HT-29 (cell line): Measurements from ENCODE around the gene ACSBG1. TPM values are rescaled to one million over a fixed set of nuclear protein-coding genes. Genes with fewer than 3 reads are reported as not detected.

ENCODE experiments used
- DNase-seq: peaks from one replicate; pipeline ENCODE4 v3.0.0-alpha.2; 2015; ENCODE audit warnings: low spot score
- total RNA-seq: library from RNA; depleted of rRNA; stranded (reverse); fragments of >200 nt; shearing (Covaris generic); gene quantifications from 2 replicates; pipeline ENCODE4 v1.2.3, GENCODE V29; 2014

ACSBG1 gene
- total RNA-seq, 1 experiment from 2014 or later: 1.4 TPM

DNA sequence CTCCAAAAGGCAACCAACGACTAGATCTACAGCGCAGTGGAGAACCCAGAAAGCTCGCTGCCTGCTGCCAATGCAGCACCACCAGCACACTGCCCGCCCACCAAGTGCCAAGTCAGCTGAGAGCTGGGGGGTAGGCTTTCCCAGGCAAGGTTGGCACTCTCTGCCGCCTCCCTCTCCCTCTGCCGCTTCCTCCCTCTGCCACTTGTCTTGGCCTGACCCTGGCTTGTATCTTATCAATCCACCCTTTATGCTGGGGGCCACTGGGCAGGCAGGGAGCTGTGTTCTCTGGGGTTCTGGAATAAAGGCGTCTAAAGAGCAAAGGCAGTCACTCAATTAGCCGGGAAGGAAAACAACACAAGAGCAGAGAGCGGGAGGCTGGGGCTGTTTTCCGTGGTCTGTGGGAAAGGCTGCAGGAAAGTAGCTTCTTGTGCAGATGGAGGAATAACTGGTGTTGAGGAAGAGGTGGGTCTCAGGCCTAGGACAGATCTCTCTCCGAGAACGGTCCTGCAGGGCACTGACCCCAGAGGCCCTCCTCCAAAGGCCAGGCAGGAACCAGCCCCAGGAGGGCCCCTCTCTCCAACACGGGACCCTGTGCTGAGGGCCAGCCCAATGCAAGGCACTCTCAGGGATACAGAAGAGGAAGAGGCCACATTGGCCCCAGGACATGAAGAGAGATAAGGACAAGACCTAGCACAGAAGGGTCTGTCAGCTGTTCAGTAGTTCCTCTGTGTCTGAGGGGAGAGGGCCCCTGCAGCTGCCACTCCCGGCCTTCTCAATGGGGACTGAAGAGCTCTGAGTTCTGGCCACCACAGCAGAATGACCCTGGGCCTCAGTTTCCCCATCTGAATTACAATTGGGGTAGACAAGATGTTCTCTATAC lies 30.8 kb downstream of the ACSBG1 start:
- DNase-seq: no peak

DNA sequence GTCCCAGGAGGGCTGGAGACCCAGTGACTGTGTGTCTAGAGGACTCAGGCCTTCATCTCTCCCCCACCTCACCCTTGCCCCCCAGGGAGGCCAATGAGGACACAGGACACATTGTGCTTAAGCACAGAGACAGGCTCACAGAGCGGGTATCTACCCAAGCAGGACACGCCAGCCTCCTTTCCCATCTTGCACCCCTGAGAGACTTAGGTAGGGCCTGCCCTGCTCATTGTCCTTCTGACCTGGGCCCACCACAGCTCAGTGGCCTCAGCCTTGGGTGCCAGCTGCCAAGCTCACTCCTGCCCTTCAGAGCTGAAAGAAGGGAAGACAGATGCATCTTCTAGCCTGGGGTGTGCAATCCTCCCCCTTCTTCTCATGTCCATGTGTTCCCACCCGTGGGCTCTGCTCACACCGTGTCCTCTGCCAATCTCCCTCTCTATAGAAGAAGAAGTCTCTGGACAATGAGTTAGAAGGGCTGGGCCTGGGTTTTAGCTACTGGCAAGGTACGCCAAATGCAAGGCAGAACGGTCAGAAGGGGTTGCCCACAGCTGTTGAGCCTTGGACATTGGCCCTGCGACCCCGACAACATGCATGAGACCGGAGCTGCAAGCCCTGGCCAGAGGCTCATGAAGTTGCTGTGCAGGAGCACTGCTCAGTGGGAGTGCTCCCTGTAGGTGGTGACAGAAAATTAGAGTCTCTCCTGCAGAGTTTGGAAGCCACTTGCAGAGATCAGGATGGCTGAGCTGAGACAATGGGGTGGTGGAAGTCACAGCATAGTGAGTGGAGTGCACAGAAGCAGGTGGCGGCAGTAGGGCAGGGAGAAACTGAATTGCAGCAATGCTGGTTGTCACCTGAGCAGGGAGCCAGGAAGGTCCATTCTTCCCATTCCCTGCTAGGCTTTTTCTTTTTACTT lies 32.8 kb downstream of the ACSBG1 start:
- no peak for DNase-seq

DNA sequence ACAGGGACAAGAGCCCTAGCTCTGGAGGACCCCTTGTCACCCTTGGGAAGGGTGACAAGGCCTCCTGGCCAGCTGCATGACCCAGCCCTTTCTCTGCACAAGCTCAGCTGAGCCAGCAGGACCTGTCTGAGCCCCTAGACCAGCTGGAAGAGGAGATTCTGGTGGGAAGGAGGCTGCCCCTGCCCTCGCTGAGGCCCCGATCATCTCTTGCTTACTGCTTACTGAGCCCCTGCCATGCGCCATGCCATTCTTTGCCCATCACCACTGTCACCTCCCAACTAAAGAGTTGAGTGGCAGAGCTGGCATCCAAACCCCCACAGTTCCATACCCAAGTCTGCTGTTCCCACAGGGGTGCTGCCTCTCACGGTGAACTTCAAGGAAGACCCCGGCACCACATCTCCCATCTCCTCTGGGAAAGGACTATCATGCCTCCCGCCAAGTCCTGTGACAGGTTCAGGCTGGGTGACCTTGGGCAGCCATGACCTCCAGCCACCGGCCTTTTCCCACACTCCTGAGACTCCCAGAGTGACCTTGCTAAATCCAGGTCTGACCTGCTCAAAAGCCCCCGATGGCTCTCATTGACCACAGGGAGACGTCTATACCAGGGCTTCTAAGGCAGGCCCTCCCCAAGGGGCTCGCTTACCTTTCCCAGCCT lies 34.0 kb downstream of the ACSBG1 start:
- DNase-seq: no peak

DNA sequence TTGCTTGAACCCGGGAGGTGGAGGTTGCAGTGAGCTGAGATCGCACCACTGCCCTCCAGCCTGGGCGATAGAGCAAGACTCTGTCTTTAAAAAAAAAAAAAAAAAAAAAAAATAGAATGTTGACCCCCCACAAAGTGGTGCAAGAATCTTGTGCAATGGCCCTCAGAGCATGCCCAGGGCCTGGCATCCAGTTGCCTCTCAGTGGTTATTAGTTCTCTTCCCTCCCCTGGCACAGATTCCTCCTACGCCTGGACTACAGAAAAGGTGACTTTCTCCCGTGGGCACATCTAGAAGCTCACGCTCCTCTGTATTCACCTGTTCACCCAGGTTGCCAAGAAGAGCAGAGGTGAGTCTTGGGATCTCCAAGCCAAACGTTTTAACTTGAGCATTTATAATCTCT lies 36.7 kb downstream of the ACSBG1 start:
- DNase-seq: no peak

DNA sequence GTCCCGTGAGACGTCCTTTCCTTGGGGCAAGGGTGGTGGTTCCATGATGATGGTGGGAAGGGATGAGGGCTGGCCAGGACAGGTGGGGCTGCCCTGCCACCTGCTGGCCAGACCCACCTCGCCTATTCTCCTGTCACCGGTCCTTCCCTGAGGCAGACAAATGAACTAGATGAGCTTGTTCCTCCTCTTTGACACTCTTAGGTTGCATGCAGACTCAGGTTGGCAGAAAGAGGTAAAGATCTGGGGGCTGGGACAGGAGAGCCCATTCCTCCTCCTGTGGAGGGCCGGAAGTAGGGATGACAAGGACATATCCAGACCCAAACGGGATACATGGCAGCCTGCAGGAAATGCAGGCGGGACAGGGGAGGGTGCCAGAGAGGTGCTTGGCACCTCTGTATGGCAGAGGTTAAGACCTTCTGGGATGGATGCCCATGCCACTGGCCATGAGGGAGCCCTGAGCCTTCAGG lies 38.6 kb downstream of the ACSBG1 start:
- peak; percentile 78 for DNase-seq

DNA sequence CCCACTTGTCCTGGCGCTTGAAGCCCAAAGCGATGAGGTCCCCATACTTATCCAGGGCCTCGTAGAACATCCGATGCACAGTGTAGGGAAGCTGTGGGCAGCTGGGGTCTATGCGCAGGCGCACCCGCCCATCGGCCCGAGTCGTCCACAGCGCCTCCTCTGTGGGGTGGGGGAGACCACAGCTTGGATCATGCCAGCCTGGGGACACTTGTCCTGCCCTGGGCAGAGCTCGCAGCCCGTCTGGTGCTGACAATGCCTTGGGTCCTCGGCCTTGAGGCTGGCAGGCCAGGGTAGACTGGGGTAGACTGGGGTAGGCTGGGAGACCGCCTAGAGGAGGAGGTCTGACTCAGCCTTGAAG lies 39.8 kb downstream of the ACSBG1 start:
- DNase-seq: no peak

DNA sequence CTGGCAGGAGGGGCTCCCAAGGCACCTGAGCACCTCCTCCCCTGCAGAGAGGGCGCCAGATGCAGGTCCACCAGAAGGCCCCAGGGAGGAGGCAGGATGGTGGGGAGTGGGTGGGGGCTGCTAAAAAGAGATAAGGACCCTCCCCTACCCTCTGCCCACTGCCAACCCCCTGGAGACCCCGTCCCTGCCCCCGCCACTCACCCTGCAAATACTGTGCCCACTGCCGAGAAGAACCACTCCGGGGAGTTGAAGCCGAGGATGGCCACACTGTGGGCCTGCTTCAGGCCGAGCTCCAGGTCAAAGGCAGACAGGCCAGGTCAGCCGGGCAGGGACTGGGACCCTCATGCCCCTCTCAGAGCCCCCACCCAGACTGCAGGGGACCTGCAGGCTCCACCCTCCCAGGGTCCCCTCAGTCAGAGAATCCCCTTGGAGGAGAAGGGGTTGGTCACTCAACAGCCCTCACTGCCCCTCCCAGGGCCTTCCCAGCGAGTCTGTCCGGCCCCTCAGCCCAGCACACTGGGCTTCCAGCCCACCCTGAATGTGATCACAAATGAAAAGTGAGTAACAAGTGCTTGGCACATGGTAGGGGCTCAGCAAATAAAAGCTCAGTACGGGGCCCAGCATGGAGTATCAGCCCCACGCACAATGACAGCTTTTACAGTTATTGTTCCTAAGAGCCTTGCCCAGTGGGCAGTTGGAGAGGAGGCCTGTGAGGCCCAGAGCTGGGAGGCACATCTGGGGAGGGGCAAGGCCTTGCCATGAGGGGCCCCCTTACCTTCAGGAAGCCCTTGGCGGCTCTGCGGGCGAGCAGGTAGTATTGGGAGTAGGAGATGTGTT lies 40.4 kb downstream of the ACSBG1 start:
- no peak for DNase-seq

DNA sequence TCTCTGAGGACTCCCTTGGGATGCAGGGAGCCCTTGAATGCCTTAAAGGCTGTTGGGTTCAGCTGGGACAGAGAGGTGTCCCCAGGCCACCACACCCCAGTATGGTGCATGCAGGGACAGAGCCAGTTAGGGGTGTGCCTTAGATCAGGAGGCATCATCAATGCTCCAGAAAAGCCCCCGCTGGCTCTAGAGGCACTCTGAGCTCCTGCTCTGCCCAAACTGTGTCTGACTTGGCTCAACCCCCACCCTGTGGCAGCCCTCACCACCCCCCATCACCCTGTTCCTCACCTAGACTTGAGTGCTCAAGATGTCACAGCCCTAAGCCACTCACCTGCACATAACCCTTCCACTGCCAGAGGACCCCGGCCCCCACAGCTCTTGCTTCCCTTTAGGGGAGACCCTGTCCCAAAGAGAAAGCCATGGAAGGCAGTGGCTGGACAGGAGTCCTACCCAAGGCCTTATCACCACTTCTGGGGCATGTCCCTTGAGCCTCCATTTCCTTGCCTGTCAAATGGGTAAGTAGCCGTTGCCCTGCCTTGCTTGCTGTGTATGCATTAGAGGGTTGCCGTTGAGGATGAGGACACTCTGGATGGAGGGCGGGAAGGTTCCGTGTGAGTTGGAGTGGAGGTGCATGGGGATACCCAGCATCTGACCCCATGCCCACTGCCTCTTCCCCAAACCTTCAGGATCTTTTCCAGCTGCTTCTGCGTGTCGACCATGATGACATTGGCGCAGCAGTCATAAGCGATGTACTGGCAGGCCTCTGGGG lies 41.4 kb downstream of the ACSBG1 start:
- DNase-seq: no peak

DNA sequence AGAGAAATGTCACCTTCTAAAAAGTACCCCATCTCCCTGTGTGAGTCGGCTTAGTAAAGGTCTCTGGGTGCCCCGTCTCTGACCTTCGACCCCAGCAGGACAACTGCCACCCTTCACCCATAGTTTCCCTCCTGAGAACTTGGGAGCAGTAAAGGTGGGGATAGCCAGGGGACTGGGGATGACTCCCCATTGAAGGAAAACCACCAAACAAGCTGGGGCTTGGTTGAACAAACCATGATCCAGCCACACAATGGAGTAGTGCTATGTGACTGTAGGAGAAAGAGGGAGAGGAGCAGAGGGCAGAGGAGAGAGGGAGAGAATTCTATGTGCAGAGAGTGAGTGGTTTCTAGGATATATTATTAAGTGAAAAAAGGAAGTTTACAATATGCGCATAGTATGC lies 51.5 kb downstream of the ACSBG1 start:
- DNase-seq: no peak

DNA sequence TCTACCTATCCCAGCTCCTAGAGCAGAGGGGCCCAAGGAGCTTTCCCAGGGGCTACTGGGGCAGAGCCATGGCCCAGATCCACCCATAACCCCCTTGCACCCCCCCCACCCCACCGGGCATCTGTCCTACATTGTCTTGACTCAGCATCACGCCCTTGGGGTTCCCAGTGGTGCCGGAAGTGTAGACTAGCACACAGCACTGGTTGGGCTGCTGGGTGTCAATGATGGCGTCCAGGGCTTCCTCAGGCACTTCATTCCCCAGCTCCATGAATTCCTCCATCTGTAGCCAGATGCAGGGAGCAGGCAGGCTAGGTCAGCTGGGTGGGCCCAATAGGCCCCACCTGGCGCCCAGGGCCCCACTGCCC lies 52.0 kb downstream of the ACSBG1 start:
- no peak for DNase-seq

DNA sequence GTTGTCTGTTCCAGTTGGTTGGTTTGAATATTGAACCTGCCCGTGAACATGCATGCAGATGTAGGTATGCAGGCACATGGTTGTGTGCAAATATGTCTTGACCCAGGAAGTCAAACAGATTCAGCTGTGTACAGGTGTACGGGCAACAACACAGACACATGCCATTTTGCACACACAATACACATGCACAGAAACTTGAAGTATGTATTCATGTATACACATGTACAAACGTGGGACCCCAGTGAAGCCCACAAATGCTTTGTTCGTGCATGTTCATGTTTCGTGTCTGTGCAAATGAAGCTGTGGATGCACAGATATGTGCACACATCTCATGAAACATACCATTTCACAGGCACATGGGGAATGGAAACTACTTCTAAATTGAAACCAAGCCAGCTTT lies 54.5 kb downstream of the ACSBG1 start:
- DNase-seq: no peak

DNA sequence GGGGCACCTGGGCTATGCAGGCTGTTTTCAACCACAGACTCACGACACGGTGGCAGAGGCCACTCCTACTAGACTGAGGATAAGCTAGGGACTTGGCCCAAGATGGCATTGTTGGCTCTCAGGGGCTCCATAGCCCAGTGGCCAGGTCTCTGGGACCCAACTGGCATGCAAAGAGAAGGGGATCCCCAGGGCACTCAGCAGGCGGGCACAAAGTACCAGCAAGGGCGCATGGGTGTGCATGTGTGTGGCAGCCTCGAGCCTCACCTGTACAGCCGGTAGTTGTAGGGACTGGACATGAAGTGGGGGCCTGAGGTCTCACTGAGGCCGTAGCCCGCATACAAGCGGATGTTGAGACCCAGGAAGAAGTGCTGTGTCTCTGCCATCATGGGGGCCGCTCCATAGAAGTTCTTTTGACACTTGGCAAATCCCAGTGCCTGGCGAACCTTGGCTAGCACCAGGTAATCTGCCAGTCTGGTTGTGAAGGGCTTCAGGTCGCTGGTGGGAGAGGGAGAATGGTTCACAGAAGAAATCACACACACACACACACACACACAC lies 55.0 kb downstream of the ACSBG1 start:
- DNase-seq: no peak

DNA sequence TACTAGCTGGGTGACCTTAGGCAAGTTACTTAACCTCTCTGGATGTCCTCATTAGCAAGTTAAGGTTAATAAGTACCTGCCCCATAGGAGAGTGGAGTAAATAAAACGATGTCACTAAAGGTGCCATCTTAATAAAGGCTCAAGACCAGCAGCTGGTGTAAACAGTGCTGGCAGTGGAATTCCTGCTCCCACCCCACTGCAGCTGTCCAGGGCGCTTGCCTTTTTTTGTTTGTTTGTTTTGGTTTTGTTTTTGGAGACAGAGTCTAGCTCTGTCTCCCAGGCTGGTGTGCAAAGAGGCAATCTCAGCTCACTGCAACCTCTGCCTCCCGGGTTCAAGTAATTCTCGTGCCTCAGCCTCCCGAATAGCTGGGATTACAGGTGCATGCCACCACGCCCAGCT lies 56.3 kb downstream of the ACSBG1 start:
- DNase-seq: no peak

DNA sequence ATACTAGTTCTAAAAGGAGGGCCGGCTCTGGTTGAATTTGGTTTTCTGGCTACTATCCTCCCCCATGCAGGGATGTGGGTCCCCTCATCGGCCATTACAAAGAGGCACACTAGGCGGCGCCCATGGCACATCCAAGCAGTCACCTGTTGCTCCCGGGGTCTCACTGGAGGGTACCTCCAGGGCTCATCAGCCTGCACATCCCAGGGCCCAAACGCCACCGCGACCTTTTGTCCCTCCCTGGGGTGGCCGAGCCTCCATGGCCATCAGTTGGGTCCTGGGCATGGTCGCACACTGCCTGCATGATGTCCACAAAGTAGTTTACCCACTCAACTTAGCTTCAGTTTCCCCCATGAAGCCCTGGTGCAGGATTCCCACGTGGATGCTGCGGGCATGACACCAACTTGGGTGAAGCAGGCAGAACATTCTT lies 56.9 kb downstream of the ACSBG1 start:
- DNase-seq: peak; percentile 73

DNA sequence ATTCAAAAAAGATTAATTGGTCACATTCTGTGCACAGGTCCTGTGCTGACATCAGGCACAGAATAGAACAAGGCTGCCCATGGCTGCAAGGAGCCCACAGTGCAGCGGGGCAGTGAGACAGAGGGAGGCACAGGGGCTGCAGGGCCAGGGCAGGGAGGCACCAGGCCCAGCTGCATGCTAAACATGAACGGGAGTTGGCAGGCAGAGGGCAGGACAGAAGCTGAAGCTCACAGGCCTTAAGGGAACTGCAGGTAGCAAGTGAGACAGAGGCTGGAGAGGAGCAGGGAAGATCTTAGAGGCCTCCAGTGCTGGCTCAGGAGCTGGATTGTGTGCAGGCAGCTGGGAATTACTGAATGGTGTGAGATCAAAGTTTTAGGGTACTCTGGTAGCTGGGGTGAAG lies 59.0 kb downstream of the ACSBG1 start:
- DNase-seq: no peak

DNA sequence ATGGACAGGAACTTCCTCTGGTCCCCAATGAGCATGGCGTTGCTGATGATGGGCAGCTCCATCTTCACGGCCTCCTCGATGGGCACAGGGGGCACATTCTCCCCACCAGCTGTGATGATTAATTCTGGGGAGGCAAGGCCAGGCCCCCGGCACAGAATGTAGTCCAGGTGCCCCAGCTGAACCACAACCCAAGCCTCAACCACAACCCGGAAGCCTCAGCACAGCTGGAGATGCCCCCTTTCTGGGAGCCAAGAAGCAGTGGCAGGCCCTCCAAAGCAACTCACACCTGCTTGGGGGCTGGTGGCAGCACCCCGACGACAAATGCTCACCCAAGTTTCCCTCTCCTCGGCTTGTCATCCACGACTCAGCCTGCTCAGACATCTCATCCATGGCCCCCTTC lies 60.0 kb downstream of the ACSBG1 start:
- DNase-seq: no peak

DNA sequence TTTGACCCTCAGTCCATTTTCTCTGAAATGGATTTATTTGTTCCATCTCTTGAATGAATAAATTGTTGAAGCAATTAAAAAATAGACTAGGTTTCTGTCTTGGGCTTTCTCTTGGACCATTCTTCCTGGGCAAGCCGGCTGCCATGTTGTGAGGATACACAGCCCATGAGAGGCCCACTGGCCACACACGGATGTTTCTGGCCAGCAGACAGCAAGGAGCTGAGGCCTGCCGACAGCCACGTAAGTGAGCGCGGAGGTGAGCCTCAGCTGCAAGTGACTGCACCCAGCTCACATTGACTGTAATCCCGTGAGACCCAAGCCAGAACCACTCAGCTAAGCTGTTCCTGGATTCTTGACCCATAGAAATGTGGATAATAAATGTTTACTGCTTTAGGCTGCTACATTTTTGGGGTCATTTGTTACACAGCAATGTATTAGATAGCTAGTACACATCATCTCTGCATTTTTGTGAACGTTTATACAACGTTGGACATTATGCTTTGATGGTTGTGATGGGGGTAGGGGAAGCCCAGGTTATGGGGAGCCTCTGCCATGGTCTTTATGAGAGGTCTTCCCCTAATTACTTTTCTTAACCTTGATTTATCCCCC lies 62.4 kb downstream of the ACSBG1 start:
- no peak for DNase-seq

DNA sequence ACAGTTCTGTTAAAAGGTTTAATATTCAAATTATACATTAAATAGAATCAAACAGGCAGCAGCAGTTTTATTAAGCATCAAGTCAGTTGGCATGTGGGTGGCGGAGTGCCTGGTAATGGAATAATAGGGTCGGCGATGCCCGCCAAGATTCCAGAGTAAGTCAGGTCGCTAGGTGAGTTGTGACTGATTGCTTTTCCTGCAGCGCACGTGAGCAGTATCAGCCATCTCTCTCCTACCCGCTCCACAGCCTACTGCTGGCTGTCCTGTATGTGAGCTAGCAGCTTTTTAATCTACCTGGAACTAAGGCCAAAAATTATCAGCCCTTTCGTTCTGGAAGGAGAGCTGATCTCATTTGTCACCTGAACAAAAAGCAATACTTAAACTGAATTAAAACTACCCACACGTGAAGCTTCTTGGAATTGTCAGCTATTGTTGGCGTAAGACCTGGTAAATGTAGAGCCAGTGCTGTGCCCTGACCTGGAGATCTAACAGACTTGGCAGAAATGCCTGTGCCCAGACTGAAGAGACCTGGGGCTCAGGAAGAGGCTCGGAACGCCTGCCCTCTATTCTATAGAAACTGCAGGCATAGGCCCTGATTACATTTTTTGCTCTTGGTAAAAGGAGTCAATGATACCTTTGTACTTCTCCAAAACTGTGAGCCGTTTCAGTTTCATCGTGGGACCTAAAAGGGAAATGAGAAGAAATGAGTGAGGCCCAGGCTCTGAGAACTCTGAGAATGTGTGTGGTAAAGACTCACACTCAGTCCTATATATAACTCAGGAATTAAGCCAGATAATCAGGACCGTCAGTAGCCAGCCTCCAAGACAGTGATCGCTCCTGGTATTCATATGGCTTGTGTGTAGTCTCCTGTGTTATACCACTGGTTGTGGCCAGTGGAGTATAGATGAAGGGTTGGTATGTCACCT lies 63.3 kb downstream of the ACSBG1 start:
- DNase-seq: no peak

DNA sequence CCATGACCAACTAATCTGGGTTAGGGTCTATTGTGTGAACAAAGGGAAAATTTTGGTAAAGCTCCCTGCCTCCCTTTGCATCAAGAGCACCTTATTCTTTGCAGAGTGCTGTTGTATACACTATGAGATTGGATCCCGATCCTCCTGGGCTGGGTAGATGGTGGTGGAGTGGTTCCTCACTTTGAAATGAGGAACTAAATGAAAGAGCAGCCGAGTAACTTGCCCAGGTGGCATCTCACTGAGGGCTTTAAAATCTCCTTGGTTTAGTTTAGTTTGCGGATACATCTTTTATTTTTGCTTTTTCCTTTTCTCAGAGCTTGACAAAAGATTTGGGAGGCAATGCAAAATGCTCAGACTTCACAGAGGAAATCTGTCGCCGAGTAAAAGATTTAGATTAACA lies 65.8 kb downstream of the ACSBG1 start:
- DNase-seq: no peak
